Esophagus squamous epithelium (tissue), 4 donors: ENCODE results near the gene PCED1A.

ENCODE experiments used
- CTCF ChIP-seq, 6 experiments: fragments of 450-650 bp in 4 of 6; fragments of 200-600 bp in 2 of 6; sonication (generic) in 2 of 6; IDR thresholded peaks; one replicate each; pipeline ENCODE4 v1.5.1; 2016 to 2019; ENCODE audit warnings: antibody characterized with exemption in 6 of 6, mild to moderate bottlenecking in 4 of 6, moderate library complexity in 4 of 6
- POLR2A ChIP-seq, 4 donors: fragments of 450-650 bp; IDR thresholded peaks; one replicate each; pipeline ENCODE4 v1.6.1; 2017; ENCODE audit warnings: antibody characterized with exemption in 4 of 4, mild to moderate bottlenecking in 4 of 4, moderate library complexity in 3 of 4

GRCh38 chr20:2826655-2827054, 13.8 kb downstream of the PCED1A start:
- no peak for TF ChIP-seq CTCF (IDR thresholded peaks at IDR 0.05)
- TF ChIP-seq POLR2A (IDR thresholded peaks at IDR 0.05), result no peak
